Type B pancreatic cell (in vitro differentiated cells): ENCODE data around the gene TMEM190. TPM values are rescaled to one million over a fixed set of nuclear protein-coding genes. Genes with fewer than 3 reads are reported as not detected.

Experiments used
- DNase-seq: peaks from one replicate; pipeline ENCODE4 v3.0.0; 2021; ENCODE audit warnings: mixed read lengths; ENCODE audit not compliant: unreplicated experiment; ENCODE audit errors: extremely low spot score
- H3K27ac Mint-ChIP-seq: 2 replicates; pipeline ENCODE4 v1.8.0; 2021; ENCODE audit warnings: mild to moderate bottlenecking, mixed read lengths
- H3K27me3 Mint-ChIP-seq: 2 replicates; pipeline ENCODE4 v1.8.0; 2021; ENCODE audit warnings: mixed read lengths
- H3K36me3 Mint-ChIP-seq: 2 replicates; pipeline ENCODE4 v1.8.0; 2021; ENCODE audit warnings: mixed read lengths
- H3K4me1 Mint-ChIP-seq: one replicate; pipeline ENCODE4 v1.8.0; 2021; ENCODE audit warnings: mixed read lengths; ENCODE audit not compliant: unreplicated experiment
- H3K4me3 Mint-ChIP-seq: 2 replicates; pipeline ENCODE4 v1.8.0; 2021; ENCODE audit warnings: mild to moderate bottlenecking, mixed read lengths
- H3K9me3 Mint-ChIP-seq: 2 replicates; pipeline ENCODE4 v1.8.0; 2021; ENCODE audit warnings: mixed read lengths
- CTCF ChIP-seq: fragments of 200-600 bp; sonication (generic); conservative IDR thresholded peaks from 2 replicates; pipeline ENCODE4 v1.5.0; 2021; ENCODE audit warnings: antibody characterized with exemption, mild to moderate bottlenecking
- total RNA-seq: library from RNA; stranded (reverse); gene quantifications from 2 replicates; pipeline ENCODE4 v1.2.1, GENCODE V29; 2021; ENCODE audit warnings: low replicate concordance

The TMEM190 gene
- total RNA-seq, 1 donor from 2014 or later, result 2.8 TPM

- DNase-seq, result no peak
- Mint-ChIP-seq H3K9me3 (no peaks in the 10 kb centered on the region), H3K36me3 (peaks cover 4% of the 10 kb centered on the region), H3K27me3 (peaks cover 3% of the 10 kb centered on the region), H3K27ac (peak overlapping the region; percentile 100), H3K4me3 (peak overlapping the region; percentile 100), H3K4me1 (peaks cover 13% of the 10 kb centered on the region)
- TF ChIP-seq CTCF, result no peak
Measured at GRCh38 chr19:55339889-55340783, 36.5 kb upstream of the TMEM190 start.

- Mint-ChIP-seq H3K27ac (peak overlapping the region; percentile 68), H3K27me3 (peaks cover 3% of the 10 kb centered on the region), H3K36me3 (peaks cover 4% of the 10 kb centered on the region), H3K9me3 (no peaks in the 10 kb centered on the region), H3K4me3 (peak overlapping the region; percentile 88), H3K4me1 (peaks cover 19% of the 10 kb centered on the region)
- TF ChIP-seq CTCF, result no peak
- DNase-seq, result no peak
Measured at GRCh38 chr19:55340784-55341147, 35.9 kb upstream of the TMEM190 start.

GRCh38 chr19:55341171-55341588, 35.4 kb upstream of the TMEM190 start:
- peaks cover 19% of the 10 kb centered on the region for H3K4me1 Mint-ChIP-seq
- peak overlapping the region; percentile 88 for H3K4me3 Mint-ChIP-seq
- DNase-seq, result no peak
- H3K27ac Mint-ChIP-seq, result peak overlapping the region; percentile 68
- no peak for TF ChIP-seq CTCF
- peaks cover 3% of the 10 kb centered on the region for H3K27me3 Mint-ChIP-seq
- no peaks in the 10 kb centered on the region for H3K9me3 Mint-ChIP-seq
- peaks cover 4% of the 10 kb centered on the region for H3K36me3 Mint-ChIP-seq

- no peak for TF ChIP-seq CTCF
- peaks cover 4% of the 10 kb centered on the region for H3K36me3 Mint-ChIP-seq
- H3K27me3 Mint-ChIP-seq, result peaks cover 3% of the 10 kb centered on the region
- peak overlapping the region; percentile 85 for H3K4me3 Mint-ChIP-seq
- H3K4me1 Mint-ChIP-seq, result peaks cover 19% of the 10 kb centered on the region
- H3K9me3 Mint-ChIP-seq, result no peaks in the 10 kb centered on the region
- H3K27ac Mint-ChIP-seq, result peak overlapping the region; percentile 62
- DNase-seq, result no peak
Measured at GRCh38 chr19:55341595-55342531, 34.8 kb upstream of the TMEM190 start.

DNA sequence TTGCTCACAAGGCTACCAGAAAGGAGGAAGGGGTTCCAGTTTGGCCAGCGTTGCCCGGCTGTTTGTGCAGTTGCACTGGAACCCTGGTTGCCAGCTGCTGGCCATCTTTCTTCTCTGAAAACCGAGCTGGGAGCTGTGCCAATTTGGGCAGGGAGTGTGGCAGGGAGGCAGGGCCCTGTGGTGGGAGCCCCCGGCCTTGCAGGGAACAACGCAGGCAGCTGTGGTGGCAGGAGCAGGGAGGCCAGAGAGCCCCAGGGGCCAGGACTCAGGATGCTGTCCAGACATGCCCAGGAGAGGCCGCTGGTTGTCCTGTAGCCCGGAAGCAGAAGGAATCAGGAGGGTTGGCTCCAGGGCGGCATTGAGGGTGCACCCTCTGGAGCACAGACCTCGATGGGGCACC, 32.2 kb upstream of the TMEM190 start:
- H3K27me3 Mint-ChIP-seq, result no peaks in the 10 kb centered on the region
- H3K9me3 Mint-ChIP-seq, result no peaks in the 10 kb centered on the region
- peaks cover 18% of the 10 kb centered on the region for H3K4me1 Mint-ChIP-seq
- no peak for DNase-seq
- TF ChIP-seq CTCF, result no peak
- no peak overlapping the region for H3K4me3 Mint-ChIP-seq
- no peak overlapping the region for H3K27ac Mint-ChIP-seq
- peaks cover 4% of the 10 kb centered on the region for H3K36me3 Mint-ChIP-seq
